Thoracic aorta (tissue), 2 donors: Measurements from ENCODE around the gene NEDD8. TPM values are rescaled to one million over a fixed set of nuclear protein-coding genes. Genes with fewer than 3 reads are reported as not detected.

Experiments
- ATAC-seq: fragments of 150-250 bp; one replicate; pipeline ENCODE4 v1.8.0; 2017; ENCODE audit warnings: low read depth; ENCODE audit not compliant: insufficient number of reproducible peaks, low FRiP score
- DNase-seq: peaks from one replicate; pipeline ENCODE4 v3.0.0-alpha.2; 2020; ENCODE audit warnings: low spot score
- H3K27ac ChIP-seq, 2 donors: fragments of 200-600 bp; sonication (generic); 1 replicate in 1 of 2; 2 replicates in 1 of 2; pipeline ENCODE4 v1.5.1; 2016; ENCODE audit warnings: mild to moderate bottlenecking in 2 of 2, moderate library complexity in 2 of 2
- H3K27me3 ChIP-seq: fragments of 200-600 bp; sonication (generic); replicated peaks from 2 replicates; pipeline ENCODE4 v1.6.0; 2016; ENCODE audit warnings: mild to moderate bottlenecking; ENCODE audit not compliant: insufficient read depth
- H3K36me3 ChIP-seq: fragments of 200-600 bp; sonication (generic); one replicate; pipeline ENCODE4 v1.5.1; 2016
- H3K4me1 ChIP-seq, 2 donors: fragments of 200-600 bp; sonication (generic); 1 replicate in 1 of 2; 2 replicates in 1 of 2; pipeline versions ENCODE4 v1.5.1 to v1.6.0; 2016; ENCODE audit warnings: low read depth in 2 of 2, mild to moderate bottlenecking in 1 of 2; ENCODE audit not compliant: control insufficient read depth in 1 of 2
- H3K4me3 ChIP-seq: fragments of 200-600 bp; sonication (generic); 2 replicates; pipeline ENCODE4 v1.5.1; 2016; ENCODE audit warnings: mild to moderate bottlenecking
- H3K9me3 ChIP-seq: fragments of 200-600 bp; sonication (generic); 2 replicates; pipeline ENCODE4 v1.5.1; 2016
- CTCF ChIP-seq: fragments of 200-600 bp; sonication (generic); IDR thresholded peaks from one replicate; pipeline ENCODE4 v1.5.1; 2019; ENCODE audit warnings: antibody characterized with exemption
- total RNA-seq, 2 donors: library from RNA; depleted of rRNA; stranded (reverse); fragments of >200 nt; gene quantifications; one replicate each; pipeline versions ENCODE4 v1.1.0 to v1.2.3, GENCODE V29; 2016

Gene NEDD8
- total RNA-seq, 2 donors from 2014 or later, result 76.0 to 91.4 TPM

GRCh38 chr14:24185026-24185425, 47.1 kb downstream of the NEDD8 start:
- Histone ChIP-seq H3K27me3 (no peaks in the 10 kb centered on the region), H3K27ac (no peak overlapping the region), H3K36me3 (peaks cover 39% of the 10 kb centered on the region), H3K9me3 (no peaks in the 10 kb centered on the region), H3K4me1 (peaks cover 5 to 11% of the 10 kb centered on the region in 2 donors), H3K4me3 (no peak overlapping the region)
- ATAC-seq, result no peak
- no peak for DNase-seq
- no peak for TF ChIP-seq CTCF

GRCh38 chr14:24184104-24184970, 47.8 kb downstream of the NEDD8 start:
- no peak for ATAC-seq
- peaks cover 43% of the 10 kb centered on the region for H3K36me3 ChIP-seq

GRCh38 chr14:24183014-24183481, 49.1 kb downstream of the NEDD8 start:
- Histone ChIP-seq H3K36me3 (peaks cover 49% of the 10 kb centered on the region), H3K9me3 (no peaks in the 10 kb centered on the region), H3K27ac (no peak overlapping the region), H3K27me3 (no peaks in the 10 kb centered on the region), H3K4me3 (no peak overlapping the region), H3K4me1 (peaks cover 3 to 8% of the 10 kb centered on the region in 2 donors)
- TF ChIP-seq CTCF, result no peak
- DNase-seq, result no peak
- no peak for ATAC-seq

More at GRCh38 chr14:24184104-24184970, 47.8 kb downstream of the NEDD8 start:
- Histone ChIP-seq H3K27me3 (no peaks in the 10 kb centered on the region), H3K4me1 (peaks cover 5 to 11% of the 10 kb centered on the region in 2 donors), H3K9me3 (no peaks in the 10 kb centered on the region), H3K4me3 (no peak overlapping the region), H3K27ac (no peak overlapping the region)
- TF ChIP-seq CTCF, result no peak
- DNase-seq, result no peak

GRCh38 chr14:24182110-24182882, 49.9 kb downstream of the NEDD8 start:
- Histone ChIP-seq H3K36me3 (peaks cover 52% of the 10 kb centered on the region), H3K4me3 (no peak overlapping the region), H3K27ac (no peak overlapping the region), H3K9me3 (no peaks in the 10 kb centered on the region), H3K4me1 (peaks cover 0 to under 1% of the 10 kb centered on the region in 2 donors), H3K27me3 (no peaks in the 10 kb centered on the region)
- ATAC-seq (no peak), DNase-seq (no peak)
- TF ChIP-seq CTCF, result no peak
